ENCODE results near the gene ECEL1.
"Not testable (repeated sequence)": the region's sequence is repeated elsewhere in the genome, so short reads cannot be mapped to it uniquely, and the experiment has no call there.

ECEL1 gene

DNA sequence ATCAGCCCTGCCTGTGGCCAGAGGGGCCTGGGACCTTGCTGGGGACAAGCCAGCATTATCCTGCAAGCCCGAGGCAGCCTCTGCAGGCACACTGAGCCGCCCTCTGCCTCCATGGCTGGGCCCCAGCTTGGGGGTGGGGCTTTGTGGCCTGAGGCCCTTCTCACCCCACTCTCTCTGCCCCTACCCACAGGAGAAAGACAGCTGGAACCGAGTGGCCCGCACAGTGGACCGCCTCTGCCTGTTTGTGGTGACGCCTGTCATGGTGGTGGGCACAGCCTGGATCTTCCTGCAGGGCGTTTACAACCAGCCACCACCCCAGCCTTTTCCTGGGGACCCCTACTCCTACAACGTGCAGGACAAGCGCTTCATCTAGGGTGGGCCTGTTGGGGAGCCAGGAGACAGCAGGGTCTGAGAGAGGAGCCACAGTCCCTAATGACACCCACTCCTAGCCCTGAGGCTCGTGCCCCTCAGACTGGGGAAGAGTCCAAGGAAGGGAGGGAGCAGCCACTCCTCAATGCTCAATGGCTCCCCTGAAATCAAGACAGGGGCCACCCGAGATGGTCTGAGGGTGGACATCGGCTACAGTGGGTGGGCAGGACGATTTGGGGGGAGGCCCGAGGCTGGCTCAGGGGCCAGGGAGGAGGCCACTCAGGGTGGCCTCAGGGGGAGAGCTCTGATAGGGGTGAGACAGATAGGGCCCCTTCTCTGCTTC is 47.5 kb upstream of the ECEL1 start:
- no peak overlapping the region for H3K9ac ChIP-seq (ENCODE audit: low read depth, low read length)

DNA sequence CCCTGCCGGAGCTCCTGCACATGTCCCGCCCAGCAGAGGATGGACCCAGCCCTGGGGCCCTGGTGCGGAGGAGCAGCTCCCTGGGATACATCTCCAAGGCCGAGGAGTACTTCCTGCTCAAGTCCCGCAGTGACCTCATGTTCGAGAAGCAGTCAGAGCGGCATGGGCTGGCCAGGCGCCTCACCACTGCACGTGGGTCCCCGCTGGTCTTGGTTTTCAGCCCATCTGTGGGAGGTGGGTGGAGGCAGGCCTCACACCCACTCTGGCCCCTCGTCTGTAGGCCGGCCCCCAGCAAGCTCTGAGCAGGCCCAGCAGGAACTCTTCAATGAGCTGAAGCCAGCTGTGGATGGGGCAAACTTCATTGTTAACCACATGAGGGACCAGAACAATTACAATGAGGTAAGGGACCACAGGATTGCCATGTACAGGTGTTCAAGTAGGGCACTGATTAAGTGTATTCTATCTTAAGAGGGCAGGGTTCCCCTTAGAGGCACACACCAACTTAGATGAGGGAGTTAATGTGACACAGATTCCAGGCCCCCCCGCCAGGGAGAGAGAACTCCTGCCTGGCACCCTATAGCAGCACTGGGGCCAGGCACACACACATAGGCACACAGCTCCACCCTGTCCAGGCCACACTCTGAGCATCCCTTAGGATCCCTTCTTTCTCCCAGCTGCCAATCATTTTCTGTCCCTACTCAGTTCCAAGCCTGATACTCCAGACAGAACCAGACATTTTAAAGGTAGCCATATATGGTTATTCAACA is 46.5 kb upstream of the ECEL1 start:
- DNase-seq (no peak), ATAC-seq (ENCODE audit: insufficient read depth, low read depth) (peak; percentile 28; the same call in 1 of the 3 replicates)
- TF ChIP-seq EZH2 (IDR thresholded peaks at IDR 0.05; ENCODE audit: borderline replicate concordance, low read depth, low read length, severe bottlenecking): no peak
- Histone ChIP-seq H3K9ac (ENCODE audit: low read depth, low read length) (no peak overlapping the region), H4K20me1 (ENCODE audit: insufficient read depth, low read length) (no peaks in the 10 kb centered on the region), H3K79me2 (ENCODE audit: insufficient read depth, low read length) (no peaks in the 10 kb centered on the region), H3K4me2 (ENCODE audit: insufficient read depth, low read length) (no peak overlapping the region), H3K27ac (ENCODE audit: low read length) (no peak overlapping the region), H3K4me1 (ENCODE audit: insufficient read depth, low read length) (no peaks in the 10 kb centered on the region), H3K27me3 (ENCODE audit: insufficient read depth, low read length, poor library complexity) (no peaks in the 10 kb centered on the region), H3K36me3 (ENCODE audit: insufficient read depth, low read length) (no peaks in the 10 kb centered on the region), H3K4me3 (ENCODE audit: low read depth in 1 of 2, low read length in 2 of 2) (no peak overlapping the region), H3K9me3 (ENCODE audit: insufficient read depth, low read length, severe bottlenecking) (peaks cover 2% of the 10 kb centered on the region), H2AFZ (ENCODE audit: low read depth, low read length) (no peak overlapping the region)

More for the DNA sequence above, 47.5 kb upstream of the ECEL1 start:
- H3K27ac ChIP-seq (ENCODE audit: low read length): no peak overlapping the region
- no peak for ATAC-seq (ENCODE audit: insufficient read depth, low read depth)
- H4K20me1 ChIP-seq (ENCODE audit: insufficient read depth, low read length): no peaks in the 10 kb centered on the region
- H3K4me2 ChIP-seq (ENCODE audit: insufficient read depth, low read length): no peak overlapping the region
- TF ChIP-seq, protein P1, sequence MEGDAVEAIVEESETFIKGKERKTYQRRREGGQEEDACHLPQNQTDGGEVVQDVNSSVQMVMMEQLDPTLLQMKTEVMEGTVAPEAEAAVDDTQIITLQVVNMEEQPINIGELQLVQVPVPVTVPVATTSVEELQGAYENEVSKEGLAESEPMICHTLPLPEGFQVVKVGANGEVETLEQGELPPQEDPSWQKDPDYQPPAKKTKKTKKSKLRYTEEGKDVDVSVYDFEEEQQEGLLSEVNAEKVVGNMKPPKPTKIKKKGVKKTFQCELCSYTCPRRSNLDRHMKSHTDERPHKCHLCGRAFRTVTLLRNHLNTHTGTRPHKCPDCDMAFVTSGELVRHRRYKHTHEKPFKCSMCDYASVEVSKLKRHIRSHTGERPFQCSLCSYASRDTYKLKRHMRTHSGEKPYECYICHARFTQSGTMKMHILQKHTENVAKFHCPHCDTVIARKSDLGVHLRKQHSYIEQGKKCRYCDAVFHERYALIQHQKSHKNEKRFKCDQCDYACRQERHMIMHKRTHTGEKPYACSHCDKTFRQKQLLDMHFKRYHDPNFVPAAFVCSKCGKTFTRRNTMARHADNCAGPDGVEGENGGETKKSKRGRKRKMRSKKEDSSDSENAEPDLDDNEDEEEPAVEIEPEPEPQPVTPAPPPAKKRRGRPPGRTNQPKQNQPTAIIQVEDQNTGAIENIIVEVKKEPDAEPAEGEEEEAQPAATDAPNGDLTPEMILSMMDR (IDR thresholded peaks at IDR 0.05; ENCODE audit: borderline replicate concordance, extremely low read depth, low read length, poor library complexity, severe bottlenecking): no peak
- TF ChIP-seq EZH2 (IDR thresholded peaks at IDR 0.05; ENCODE audit: borderline replicate concordance, low read depth, low read length, severe bottlenecking): no peak
- no peaks in the 10 kb centered on the region for H3K36me3 ChIP-seq (ENCODE audit: insufficient read depth, low read length)
- H3K4me1 ChIP-seq (ENCODE audit: insufficient read depth, low read length): no peaks in the 10 kb centered on the region
- peaks cover 2% of the 10 kb centered on the region for H3K9me3 ChIP-seq (ENCODE audit: insufficient read depth, low read length, severe bottlenecking)
- no peak overlapping the region for H3K4me3 ChIP-seq (ENCODE audit: low read depth in 1 of 2, low read length in 2 of 2)
- H2AFZ ChIP-seq (ENCODE audit: low read depth, low read length): no peak overlapping the region
- DNase-seq: no peak
- H3K27me3 ChIP-seq (ENCODE audit: insufficient read depth, low read length, poor library complexity): no peaks in the 10 kb centered on the region
- H3K79me2 ChIP-seq (ENCODE audit: insufficient read depth, low read length): no peaks in the 10 kb centered on the region

DNA sequence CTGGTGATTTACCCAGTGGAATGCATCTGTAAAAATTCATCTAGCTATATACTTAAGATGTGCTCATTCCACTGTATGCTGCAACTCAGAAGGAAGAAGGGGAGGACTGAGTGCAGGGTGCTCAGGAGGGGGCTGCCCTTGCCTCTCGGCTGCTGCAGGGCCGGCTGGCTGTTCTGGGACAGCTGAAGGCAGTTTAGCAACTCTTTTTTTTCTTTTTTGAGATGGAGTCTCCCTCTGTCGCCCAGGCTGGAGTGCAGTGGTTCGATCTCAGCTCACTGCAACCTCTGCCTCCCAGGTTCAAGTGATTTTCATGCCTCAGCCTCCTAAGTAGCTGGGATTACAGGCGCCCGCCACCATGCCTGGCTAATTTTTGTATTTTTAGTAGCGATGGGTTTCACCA is 45.2 kb upstream of the ECEL1 start:
- H3K36me3 ChIP-seq (ENCODE audit: insufficient read depth, low read length); ATAC-seq (ENCODE audit: insufficient read depth, low read depth); H4K20me1 ChIP-seq (ENCODE audit: insufficient read depth, low read length); H3K4me1 ChIP-seq (ENCODE audit: insufficient read depth, low read length); H3K9ac ChIP-seq (ENCODE audit: low read depth, low read length); H3K4me2 ChIP-seq (ENCODE audit: insufficient read depth, low read length); H3K27ac ChIP-seq (ENCODE audit: low read length); H3K9me3 ChIP-seq (ENCODE audit: insufficient read depth, low read length, severe bottlenecking); DNase-seq; H3K79me2 ChIP-seq (ENCODE audit: insufficient read depth, low read length); H2AFZ ChIP-seq (ENCODE audit: low read depth, low read length); H3K4me3 ChIP-seq (ENCODE audit: low read depth in 1 of 2, low read length in 2 of 2); H3K27me3 ChIP-seq (ENCODE audit: insufficient read depth, low read length, poor library complexity): not testable (repeated sequence)

DNA sequence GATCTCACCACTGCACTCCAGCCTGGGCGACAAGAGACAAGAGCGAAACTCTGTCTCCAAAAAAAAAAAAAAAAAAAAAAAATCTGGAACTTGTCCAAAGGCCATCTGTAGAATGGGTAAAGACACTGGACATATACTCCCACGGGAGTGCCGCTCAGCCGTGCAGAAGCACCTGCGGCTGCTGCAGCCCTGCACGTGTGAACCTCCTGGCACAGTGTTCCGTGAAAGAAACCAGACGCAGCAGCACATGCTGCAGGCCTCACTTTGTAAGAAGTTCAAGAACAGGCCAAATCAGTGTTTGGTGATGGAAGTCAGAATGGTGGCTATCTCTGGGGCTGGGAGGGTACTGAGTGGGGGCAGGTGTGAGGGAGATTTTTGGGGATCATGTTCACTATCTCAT is 44.8 kb upstream of the ECEL1 start:
- ATAC-seq (ENCODE audit: insufficient read depth, low read depth) (no peak), DNase-seq (no peak)
- no peaks in the 10 kb centered on the region for H3K79me2 ChIP-seq (ENCODE audit: insufficient read depth, low read length)
- H3K4me2 ChIP-seq (ENCODE audit: insufficient read depth, low read length): no peak overlapping the region
- H3K36me3 ChIP-seq (ENCODE audit: insufficient read depth, low read length): no peaks in the 10 kb centered on the region
- H4K20me1 ChIP-seq (ENCODE audit: insufficient read depth, low read length): no peaks in the 10 kb centered on the region
- H2AFZ ChIP-seq (ENCODE audit: low read depth, low read length): no peak overlapping the region
- H3K4me1 ChIP-seq (ENCODE audit: insufficient read depth, low read length): peaks cover 3% of the 10 kb centered on the region; the same call in 1 of the 2 replicates
- peaks cover 2% of the 10 kb centered on the region for H3K9me3 ChIP-seq (ENCODE audit: insufficient read depth, low read length, severe bottlenecking)
- H3K27me3 ChIP-seq (ENCODE audit: insufficient read depth, low read length, poor library complexity): no peaks in the 10 kb centered on the region
- TF ChIP-seq, protein P1 (IDR thresholded peaks at IDR 0.05; ENCODE audit: borderline replicate concordance, extremely low read depth, low read length, poor library complexity, severe bottlenecking): no peak
- no peak for TF ChIP-seq EZH2 (IDR thresholded peaks at IDR 0.05; ENCODE audit: borderline replicate concordance, low read depth, low read length, severe bottlenecking)
- no peak overlapping the region for H3K9ac ChIP-seq (ENCODE audit: low read depth, low read length)
- no peak overlapping the region for H3K4me3 ChIP-seq (ENCODE audit: low read depth in 1 of 2, low read length in 2 of 2)
- H3K27ac ChIP-seq (ENCODE audit: low read length): no peak overlapping the region

Measured in DND-41 (cell line).